ENCODE measurements around the gene ADGRV1. TPM values are rescaled to one million over a fixed set of nuclear protein-coding genes. Genes with fewer than 3 reads are reported as not detected.

The ADGRV1 gene
- total RNA-seq, 1 donor from 2014 or later, result 0.99 TPM

DNA sequence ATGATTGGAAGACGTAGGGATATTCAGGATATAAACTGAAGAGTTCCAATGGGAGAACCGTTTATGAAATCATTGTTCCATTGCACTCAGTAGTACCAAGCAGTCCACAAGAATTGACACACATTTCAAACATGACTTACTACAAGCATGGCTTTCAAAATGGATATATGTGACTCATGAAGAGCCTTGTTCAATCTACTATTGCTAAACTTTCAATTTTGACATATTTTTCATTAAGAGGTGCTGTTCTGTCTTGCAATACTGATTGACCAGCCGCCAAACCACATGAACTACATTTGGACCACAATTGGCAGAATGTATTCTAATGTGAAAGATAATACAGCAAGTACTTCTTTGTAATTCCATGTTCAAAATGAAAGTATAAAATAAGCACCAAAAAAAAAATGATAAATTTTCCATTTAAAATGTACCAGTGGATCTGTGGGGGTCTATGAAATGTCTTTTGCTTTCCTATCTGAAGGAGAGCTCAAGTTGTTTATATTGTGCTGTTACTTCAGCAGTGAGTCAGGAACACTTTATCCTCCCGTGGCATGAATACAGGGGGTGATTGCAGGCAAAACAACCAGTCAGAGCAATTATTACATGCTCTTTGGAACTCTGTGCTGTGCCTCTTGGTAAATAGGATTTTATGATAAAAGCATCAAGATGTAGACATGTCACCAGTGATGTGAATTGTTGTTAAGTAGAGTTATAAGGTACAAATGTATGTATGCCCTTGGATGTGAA lies 458.5 kb downstream of the ADGRV1 start:
- peaks cover 7% of the 10 kb centered on the region for H3K27me3 Mint-ChIP-seq (ENCODE audit: unreplicated experiment)
- H3K4me1 Mint-ChIP-seq (ENCODE audit: unreplicated experiment), result no peaks in the 10 kb centered on the region
- TF ChIP-seq, protein P1, sequence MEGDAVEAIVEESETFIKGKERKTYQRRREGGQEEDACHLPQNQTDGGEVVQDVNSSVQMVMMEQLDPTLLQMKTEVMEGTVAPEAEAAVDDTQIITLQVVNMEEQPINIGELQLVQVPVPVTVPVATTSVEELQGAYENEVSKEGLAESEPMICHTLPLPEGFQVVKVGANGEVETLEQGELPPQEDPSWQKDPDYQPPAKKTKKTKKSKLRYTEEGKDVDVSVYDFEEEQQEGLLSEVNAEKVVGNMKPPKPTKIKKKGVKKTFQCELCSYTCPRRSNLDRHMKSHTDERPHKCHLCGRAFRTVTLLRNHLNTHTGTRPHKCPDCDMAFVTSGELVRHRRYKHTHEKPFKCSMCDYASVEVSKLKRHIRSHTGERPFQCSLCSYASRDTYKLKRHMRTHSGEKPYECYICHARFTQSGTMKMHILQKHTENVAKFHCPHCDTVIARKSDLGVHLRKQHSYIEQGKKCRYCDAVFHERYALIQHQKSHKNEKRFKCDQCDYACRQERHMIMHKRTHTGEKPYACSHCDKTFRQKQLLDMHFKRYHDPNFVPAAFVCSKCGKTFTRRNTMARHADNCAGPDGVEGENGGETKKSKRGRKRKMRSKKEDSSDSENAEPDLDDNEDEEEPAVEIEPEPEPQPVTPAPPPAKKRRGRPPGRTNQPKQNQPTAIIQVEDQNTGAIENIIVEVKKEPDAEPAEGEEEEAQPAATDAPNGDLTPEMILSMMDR (IDR thresholded peaks at IDR 0.05), result no peak
- H3K9me3 Mint-ChIP-seq (ENCODE audit: unreplicated experiment), result peaks cover 12% of the 10 kb centered on the region
- no peak overlapping the region for H3K4me3 Mint-ChIP-seq (ENCODE audit: unreplicated experiment)
- no peak for DNase-seq (ENCODE audit: extremely low spot score, unreplicated experiment)
- no peaks in the 10 kb centered on the region for H3K36me3 Mint-ChIP-seq (ENCODE audit: unreplicated experiment)
- H3K27ac Mint-ChIP-seq (ENCODE audit: unreplicated experiment), result no peak overlapping the region

DNA sequence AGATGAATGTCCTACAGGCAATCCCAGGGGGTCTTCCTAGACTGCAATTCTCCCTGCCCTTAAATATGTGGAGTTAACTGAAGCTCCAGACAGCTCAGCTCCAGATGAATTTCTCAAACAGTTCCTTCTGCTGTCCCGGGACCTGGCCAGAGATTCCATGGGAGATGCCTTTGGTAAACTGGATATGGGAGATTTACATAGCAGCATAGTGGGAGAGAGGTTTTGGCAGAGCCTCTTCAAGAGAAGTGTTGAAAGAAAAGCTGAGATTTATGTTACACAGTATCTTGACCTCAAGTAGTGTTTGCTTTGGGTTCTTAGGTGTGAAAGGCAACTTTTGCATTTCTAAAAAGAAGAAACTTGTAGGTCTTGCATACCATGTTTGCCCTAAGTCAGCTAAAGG lies 459.6 kb downstream of the ADGRV1 start:
- Mint-ChIP-seq H3K27ac (ENCODE audit: unreplicated experiment) (no peak overlapping the region), H3K36me3 (ENCODE audit: unreplicated experiment) (no peaks in the 10 kb centered on the region), H3K27me3 (ENCODE audit: unreplicated experiment) (peaks cover 7% of the 10 kb centered on the region), H3K4me1 (ENCODE audit: unreplicated experiment) (no peaks in the 10 kb centered on the region), H3K4me3 (ENCODE audit: unreplicated experiment) (no peak overlapping the region), H3K9me3 (ENCODE audit: unreplicated experiment) (peaks cover 12% of the 10 kb centered on the region)
- TF ChIP-seq, protein P1 (IDR thresholded peaks at IDR 0.05), result no peak
- DNase-seq (ENCODE audit: extremely low spot score, unreplicated experiment), result no peak

DNA sequence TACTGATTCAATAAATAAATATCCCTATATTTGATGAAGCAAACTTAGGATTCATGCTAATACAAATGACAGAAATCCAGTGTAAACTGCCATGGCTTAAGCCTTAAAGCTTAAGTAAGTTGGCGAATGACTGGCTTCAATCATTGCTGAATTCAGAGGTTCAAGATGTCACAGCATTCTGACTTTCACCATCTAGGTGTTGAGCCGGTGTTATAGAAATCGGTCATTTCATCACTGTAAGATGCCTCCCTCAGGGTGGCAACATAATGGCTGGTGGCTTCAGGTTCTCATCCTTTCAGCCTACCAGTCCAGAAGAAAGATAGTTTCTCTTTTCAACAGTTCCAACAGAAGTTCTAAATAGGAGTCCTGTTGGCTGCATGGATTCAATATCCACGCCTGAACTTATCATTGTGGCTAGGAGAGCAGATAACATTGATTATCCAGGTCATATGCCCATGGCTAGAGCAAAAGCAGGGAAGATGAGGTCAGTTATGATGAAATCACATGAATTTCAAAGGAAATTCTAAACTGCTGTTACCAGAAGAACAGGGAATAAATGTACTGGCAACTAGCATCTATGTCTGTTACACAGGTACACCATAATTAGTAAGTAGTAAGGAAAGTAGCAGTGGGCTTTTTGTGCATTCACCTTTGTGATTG lies 460.2 kb downstream of the ADGRV1 start:
- Mint-ChIP-seq H3K4me1 (ENCODE audit: unreplicated experiment) (no peaks in the 10 kb centered on the region), H3K36me3 (ENCODE audit: unreplicated experiment) (no peaks in the 10 kb centered on the region), H3K4me3 (ENCODE audit: unreplicated experiment) (no peak overlapping the region), H3K27ac (ENCODE audit: unreplicated experiment) (no peak overlapping the region), H3K9me3 (ENCODE audit: unreplicated experiment) (peaks cover 12% of the 10 kb centered on the region), H3K27me3 (ENCODE audit: unreplicated experiment) (peaks cover 7% of the 10 kb centered on the region)
- TF ChIP-seq, protein P1 (IDR thresholded peaks at IDR 0.05), result no peak
- no peak for DNase-seq (ENCODE audit: extremely low spot score, unreplicated experiment)

DNA sequence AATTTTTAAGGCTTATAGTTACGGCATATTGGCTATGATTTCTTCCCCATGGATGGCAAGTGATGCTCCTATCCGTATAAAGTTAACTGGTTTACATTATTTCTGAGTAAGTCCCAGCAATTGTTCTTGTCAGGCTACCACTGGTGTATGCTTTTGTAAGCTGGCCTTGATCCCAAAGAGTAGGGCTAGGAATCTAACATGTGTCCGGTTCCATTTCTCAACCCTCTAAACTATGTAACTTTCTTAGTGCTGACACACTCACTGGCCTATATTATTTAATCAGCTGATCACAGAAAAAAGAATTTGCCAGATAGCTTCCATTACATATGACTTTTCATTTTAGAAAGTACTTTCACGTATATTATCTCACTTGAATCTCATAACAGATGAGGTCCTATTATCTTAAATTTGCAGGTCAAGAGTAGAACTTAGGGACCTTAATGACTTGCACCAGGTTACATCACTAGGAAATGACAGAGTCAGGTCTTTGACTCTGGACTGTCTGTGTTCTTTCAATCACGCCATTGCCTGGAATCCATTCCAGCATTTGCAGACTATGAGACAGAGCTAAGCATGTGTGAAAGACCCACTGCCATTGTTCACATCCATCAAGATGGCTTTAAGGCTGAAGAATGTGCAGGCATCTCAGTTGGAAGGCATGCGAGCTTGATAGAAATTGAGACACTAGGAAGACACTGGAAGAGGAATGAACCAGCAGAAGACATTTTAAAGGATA lies 461.6 kb downstream of the ADGRV1 start:
- TF ChIP-seq, protein P1 (IDR thresholded peaks at IDR 0.05), result no peak
- Mint-ChIP-seq H3K9me3 (ENCODE audit: unreplicated experiment) (peaks cover under 1% of the 10 kb centered on the region), H3K36me3 (ENCODE audit: unreplicated experiment) (no peaks in the 10 kb centered on the region), H3K27me3 (ENCODE audit: unreplicated experiment) (peaks cover 7% of the 10 kb centered on the region), H3K4me3 (ENCODE audit: unreplicated experiment) (no peak overlapping the region), H3K4me1 (ENCODE audit: unreplicated experiment) (no peaks in the 10 kb centered on the region), H3K27ac (ENCODE audit: unreplicated experiment) (no peak overlapping the region)
- no peak for DNase-seq (ENCODE audit: extremely low spot score, unreplicated experiment)

DNA sequence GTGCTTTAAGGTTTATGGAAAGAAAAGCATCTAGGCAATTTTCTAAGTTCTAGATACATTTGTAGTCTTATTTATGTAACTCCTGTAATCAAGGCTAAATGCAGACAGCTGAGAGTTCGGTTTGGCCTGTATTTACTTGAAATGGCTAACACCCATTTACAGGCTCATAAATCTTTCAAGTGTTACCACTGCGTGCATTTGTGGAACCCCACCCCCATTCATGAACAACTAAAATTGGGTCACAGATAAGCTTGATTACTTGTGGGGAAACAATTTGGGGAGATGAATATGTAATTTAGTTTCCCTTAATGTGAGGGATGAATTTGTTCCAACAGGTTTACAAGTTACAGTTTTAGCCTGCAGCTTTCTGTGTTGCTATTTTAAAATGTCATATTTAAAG lies 463.9 kb downstream of the ADGRV1 start:
- peaks cover 7% of the 10 kb centered on the region for H3K27me3 Mint-ChIP-seq (ENCODE audit: unreplicated experiment)
- TF ChIP-seq, protein P1 (IDR thresholded peaks at IDR 0.05), result no peak
- H3K27ac Mint-ChIP-seq (ENCODE audit: unreplicated experiment), result no peak overlapping the region
- no peaks in the 10 kb centered on the region for H3K4me1 Mint-ChIP-seq (ENCODE audit: unreplicated experiment)
- no peak for DNase-seq (ENCODE audit: extremely low spot score, unreplicated experiment)
- H3K9me3 Mint-ChIP-seq (ENCODE audit: unreplicated experiment), result no peaks in the 10 kb centered on the region
- H3K36me3 Mint-ChIP-seq (ENCODE audit: unreplicated experiment), result no peaks in the 10 kb centered on the region
- no peak overlapping the region for H3K4me3 Mint-ChIP-seq (ENCODE audit: unreplicated experiment)
